Right atrium auricular region (tissue), 2 donors: ENCODE data around the gene ANO4. TPM values are rescaled to one million over a fixed set of nuclear protein-coding genes. Genes with fewer than 3 reads are reported as not detected.

Experiments
- DNase-seq: peaks from one replicate; pipeline ENCODE4 v3.0.0-alpha.2; 2019; ENCODE audit warnings: low spot score
- H3K27ac ChIP-seq, 2 donors: fragments of 200-600 bp; sonication (generic); 1 replicate in 1 of 2; 2 replicates in 1 of 2; pipeline ENCODE4 v1.5.1; 2016 to 2019
- H3K27me3 ChIP-seq, 2 donors: fragments of 200-600 bp; sonication (generic); one replicate each; pipeline versions ENCODE4 v1.5.1 to v1.6.0; 2017 to 2019
- H3K36me3 ChIP-seq: fragments of 200-600 bp; sonication (generic); one replicate; pipeline ENCODE4 v1.5.1; 2016
- H3K4me1 ChIP-seq, 2 donors: fragments of 200-600 bp; sonication (generic); one replicate each; pipeline versions ENCODE4 v1.5.1 to v1.6.0; 2017 to 2019
- H3K4me3 ChIP-seq, 2 donors: fragments of 200-600 bp; sonication (generic); 1 replicate in 1 of 2; 2 replicates in 1 of 2; pipeline ENCODE4 v1.5.1; 2017 to 2019; ENCODE audit warnings: mild to moderate bottlenecking in 1 of 2, moderate library complexity in 1 of 2
- H3K9me3 ChIP-seq, 2 donors: fragments of 200-600 bp; sonication (generic); one replicate each; pipeline ENCODE4 v1.5.1; 2019
- total RNA-seq, 2 donors: library from RNA; depleted of rRNA; stranded (reverse); fragments of >200 nt; gene quantifications; one replicate each; pipeline ENCODE4 v1.1.0, GENCODE V29; 2016
- TF ChIP-seq, protein P1 (sequence below), 2 donors: fragments of 200-600 bp; sonication (generic); IDR thresholded peaks; one replicate each; pipeline ENCODE4 v1.5.1; 2019; ENCODE audit warnings: antibody characterized with exemption in 2 of 2

The ANO4 gene
- total RNA-seq, 2 donors from 2014 or later: 0.47 TPM; not detected in 1

- H3K36me3 ChIP-seq: no peaks in the 10 kb centered on the region
- DNase-seq: no peak
- H3K4me1 ChIP-seq: no peaks in the 10 kb centered on the region
- H3K9me3 ChIP-seq: no peaks in the 10 kb centered on the region
- TF ChIP-seq, protein P1, sequence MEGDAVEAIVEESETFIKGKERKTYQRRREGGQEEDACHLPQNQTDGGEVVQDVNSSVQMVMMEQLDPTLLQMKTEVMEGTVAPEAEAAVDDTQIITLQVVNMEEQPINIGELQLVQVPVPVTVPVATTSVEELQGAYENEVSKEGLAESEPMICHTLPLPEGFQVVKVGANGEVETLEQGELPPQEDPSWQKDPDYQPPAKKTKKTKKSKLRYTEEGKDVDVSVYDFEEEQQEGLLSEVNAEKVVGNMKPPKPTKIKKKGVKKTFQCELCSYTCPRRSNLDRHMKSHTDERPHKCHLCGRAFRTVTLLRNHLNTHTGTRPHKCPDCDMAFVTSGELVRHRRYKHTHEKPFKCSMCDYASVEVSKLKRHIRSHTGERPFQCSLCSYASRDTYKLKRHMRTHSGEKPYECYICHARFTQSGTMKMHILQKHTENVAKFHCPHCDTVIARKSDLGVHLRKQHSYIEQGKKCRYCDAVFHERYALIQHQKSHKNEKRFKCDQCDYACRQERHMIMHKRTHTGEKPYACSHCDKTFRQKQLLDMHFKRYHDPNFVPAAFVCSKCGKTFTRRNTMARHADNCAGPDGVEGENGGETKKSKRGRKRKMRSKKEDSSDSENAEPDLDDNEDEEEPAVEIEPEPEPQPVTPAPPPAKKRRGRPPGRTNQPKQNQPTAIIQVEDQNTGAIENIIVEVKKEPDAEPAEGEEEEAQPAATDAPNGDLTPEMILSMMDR (IDR thresholded peaks at IDR 0.05): no peak
- H3K4me3 ChIP-seq: no peak overlapping the region
- H3K27ac ChIP-seq: no peak overlapping the region
- no peaks in the 10 kb centered on the region for H3K27me3 ChIP-seq
Observed at GRCh38 chr12:100790552-100790951, 4.0 kb upstream of the ANO4 start.

GRCh38 chr12:100793182-100793581 is 1.4 kb upstream of the ANO4 start:
- Histone ChIP-seq H3K27ac (no peak overlapping the region), H3K27me3 (no peaks in the 10 kb centered on the region), H3K9me3 (no peaks in the 10 kb centered on the region), H3K4me3 (no peak overlapping the region), H3K36me3 (no peaks in the 10 kb centered on the region), H3K4me1 (no peaks in the 10 kb centered on the region)
- TF ChIP-seq, protein P1 (IDR thresholded peaks at IDR 0.05): no peak
- no peak for DNase-seq

GRCh38 chr12:100795174-100795799 is 711 bp downstream of the ANO4 start:
- no peak overlapping the region for H3K27ac ChIP-seq
- no peaks in the 10 kb centered on the region for H3K36me3 ChIP-seq
- no peak overlapping the region for H3K4me3 ChIP-seq
- no peak for DNase-seq
- H3K27me3 ChIP-seq: no peaks in the 10 kb centered on the region
- no peaks in the 10 kb centered on the region for H3K9me3 ChIP-seq
- H3K4me1 ChIP-seq: no peaks in the 10 kb centered on the region
- TF ChIP-seq, protein P1 (IDR thresholded peaks at IDR 0.05): no peak

DNA sequence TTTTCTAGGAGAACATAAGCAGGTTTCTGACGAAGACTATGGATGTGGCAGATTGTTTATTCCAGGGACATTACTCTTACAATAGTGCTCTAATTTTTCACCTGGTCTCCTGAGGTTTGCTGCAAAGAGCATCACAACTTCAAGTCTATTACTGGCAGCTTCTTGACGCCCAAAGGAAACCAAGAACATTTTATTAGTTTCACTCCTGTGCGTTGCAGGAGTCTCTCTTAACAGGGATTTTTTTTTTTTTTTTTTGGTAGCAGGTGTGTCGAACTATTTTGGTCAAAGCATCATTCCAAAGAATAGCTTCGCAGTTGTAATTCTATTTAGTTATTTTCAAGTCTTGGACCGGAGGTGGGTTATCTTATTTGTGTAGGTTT is 1.2 kb downstream of the ANO4 start:
- no peak overlapping the region for H3K27ac ChIP-seq
- H3K27me3 ChIP-seq: no peaks in the 10 kb centered on the region
- H3K4me1 ChIP-seq: no peaks in the 10 kb centered on the region
- no peak for DNase-seq
- TF ChIP-seq, protein P1 (IDR thresholded peaks at IDR 0.05): no peak
- no peak overlapping the region for H3K4me3 ChIP-seq
- no peaks in the 10 kb centered on the region for H3K9me3 ChIP-seq
- H3K36me3 ChIP-seq: no peaks in the 10 kb centered on the region

DNA sequence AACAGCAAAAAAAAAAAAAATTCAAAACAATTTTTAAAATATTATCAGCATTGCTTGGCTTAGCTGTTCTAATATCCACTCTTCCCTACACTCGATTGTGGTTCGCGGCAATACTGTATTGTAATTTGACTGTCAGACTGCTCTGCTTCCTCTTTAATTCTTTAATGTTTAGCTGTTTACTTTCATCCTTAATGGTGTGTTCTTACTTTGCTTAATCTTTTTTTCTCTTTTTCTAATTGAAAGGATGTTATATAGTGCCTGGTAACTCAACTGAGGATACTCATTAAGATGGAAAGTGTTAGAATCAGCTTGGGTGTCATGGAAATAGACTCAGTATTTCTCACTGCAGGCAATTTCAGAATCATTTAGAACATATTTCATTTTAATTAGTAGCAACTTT is 2.0 kb downstream of the ANO4 start:
- H3K27me3 ChIP-seq: no peaks in the 10 kb centered on the region
- no peak overlapping the region for H3K4me3 ChIP-seq
- no peaks in the 10 kb centered on the region for H3K4me1 ChIP-seq
- DNase-seq: no peak
- no peak overlapping the region for H3K27ac ChIP-seq
- no peaks in the 10 kb centered on the region for H3K9me3 ChIP-seq
- no peaks in the 10 kb centered on the region for H3K36me3 ChIP-seq
- TF ChIP-seq, protein P1 (IDR thresholded peaks at IDR 0.05): no peak

GRCh38 chr12:100797246-100797645 is 2.7 kb downstream of the ANO4 start:
- Histone ChIP-seq H3K4me1 (no peaks in the 10 kb centered on the region), H3K27me3 (no peaks in the 10 kb centered on the region), H3K9me3 (no peaks in the 10 kb centered on the region), H3K27ac (no peak overlapping the region), H3K36me3 (no peaks in the 10 kb centered on the region), H3K4me3 (no peak overlapping the region)
- TF ChIP-seq, protein P1 (IDR thresholded peaks at IDR 0.05): no peak
- no peak for DNase-seq
